PFSK-1 (cell line): ENCODE results near the gene CPLANE2.

Source experiments
- FOXP2 ChIP-seq: optimal IDR thresholded peaks from 2 replicates; pipeline ENCODE3; 2011; ENCODE audit warnings: borderline replicate concordance, control low read depth, inconsistent platforms; ENCODE audit not compliant: insufficient read depth; ENCODE audit errors: extremely low read length, extremely low read depth
- POLR2AphosphoS5 ChIP-seq: IDR thresholded peaks from 2 replicates; pipeline ENCODE4 v1.6.1; 2012; ENCODE audit warnings: low read depth, mild to moderate bottlenecking, control low read depth, low read length, moderate library complexity
- REST ChIP-seq, 2 experiments: IDR thresholded peaks; 2 replicates each; pipeline versions ENCODE4 v1.6.1 to v1.8.0; 2011 to 2012; ENCODE audit warnings: low read depth in 2 of 2, low read length in 2 of 2, control low read depth in 1 of 2, inconsistent platforms in 1 of 2, mild to moderate bottlenecking in 1 of 2, moderate library complexity in 1 of 2; ENCODE audit not compliant: insufficient read depth in 1 of 2
- SIN3A ChIP-seq: IDR thresholded peaks from 2 replicates; pipeline ENCODE4 v1.6.1; 2012; ENCODE audit warnings: mild to moderate bottlenecking, low read length, moderate library complexity, borderline replicate concordance; ENCODE audit not compliant: insufficient read depth
- TAF1 ChIP-seq: IDR thresholded peaks from 2 replicates; pipeline ENCODE4 v1.6.1; 2012; ENCODE audit warnings: low read length, control low read depth, borderline replicate concordance; ENCODE audit not compliant: insufficient read depth

Gene CPLANE2

GRCh38 chr1:16218014-16218673 is 18.8 kb downstream of the CPLANE2 start:
- no peak for TF ChIP-seq SIN3A
- TF ChIP-seq REST (IDR thresholded peaks at IDR 0.05; ENCODE audit: insufficient read depth in 1 of 2, low read depth in 2 of 2, low read length in 2 of 2), result no peak
- TF ChIP-seq FOXP2, result no peak
- no peak for TF ChIP-seq POLR2AphosphoS5
- no peak for TF ChIP-seq TAF1

- no peak for TF ChIP-seq SIN3A
- no peak for TF ChIP-seq TAF1
- TF ChIP-seq POLR2AphosphoS5, result no peak
- TF ChIP-seq FOXP2, result no peak
- TF ChIP-seq REST (IDR thresholded peaks at IDR 0.05; ENCODE audit: insufficient read depth in 1 of 2, low read depth in 2 of 2, low read length in 2 of 2), result no peak
Observed at GRCh38 chr1:16217061-16217785, 19.8 kb downstream of the CPLANE2 start.

- TF ChIP-seq REST (IDR thresholded peaks at IDR 0.05; ENCODE audit: insufficient read depth in 1 of 2, low read depth in 2 of 2, low read length in 2 of 2), result no peak
- no peak for TF ChIP-seq POLR2AphosphoS5
- TF ChIP-seq FOXP2, result no peak
- no peak for TF ChIP-seq TAF1
- no peak for TF ChIP-seq SIN3A
Observed at GRCh38 chr1:16215882-16216753, 20.9 kb downstream of the CPLANE2 start.

GRCh38 chr1:16213013-16213412 is 24.0 kb downstream of the CPLANE2 start:
- TF ChIP-seq REST (IDR thresholded peaks at IDR 0.05; ENCODE audit: insufficient read depth in 1 of 2, low read depth in 2 of 2, low read length in 2 of 2) (no peak), SIN3A (no peak), FOXP2 (no peak), TAF1 (no peak)
